WTC11 (cell line): ENCODE measurements around the gene GOLGA8G. TPM values are rescaled to one million over a fixed set of nuclear protein-coding genes. Genes with fewer than 3 reads are reported as not detected.
A peak's percentile ranks its signal among the peaks of the same experiment; 100 is the strongest.
"Not testable (repeated sequence)": the region's sequence is repeated elsewhere in the genome, so short reads cannot be mapped to it uniquely, and the experiment has no call there.

Source experiments
- ATAC-seq: fragments of 200-7000 bp; cut with Tn5 transposase; 2 replicates; pipeline ENCODE4 v1.10.0; 2021; ENCODE audit warnings: mild to moderate bottlenecking, moderate library complexity
- Bru-seq: library from RNA; stranded (reverse); fragments of 400-500 nt; gene quantifications from one replicate; lab custom pipeline; 2021; lab: Mats Ljungman, UMichigan
- CTCF ChIA-PET: fragments of 300-600 bp; sonication (Branson Sonifier 250); formaldehyde crosslinking; loops from one replicate; lab custom pipeline; 2021; ENCODE audit warnings: antibody characterized with exemption; lab: Charles Lee
- POLR2A ChIA-PET: fragments of 350-600 bp; sonication (Branson Sonifier 250); formaldehyde crosslinking; loops from one replicate; lab custom pipeline; 2021; ENCODE audit warnings: antibody characterized with exemption; lab: Charles Lee
- DNase-seq: peaks from one replicate; pipeline ENCODE4 v3.0.0; 2021; ENCODE audit warnings: low spot score
- H3K27ac Mint-ChIP-seq: 2 replicates; pipeline ENCODE4 v1.8.0; 2021; ENCODE audit warnings: mixed read lengths
- H3K27me3 Mint-ChIP-seq: 2 replicates; pipeline ENCODE4 v1.8.0; 2021; ENCODE audit warnings: low read depth, mild to moderate bottlenecking, moderate library complexity, mixed read lengths
- H3K36me3 Mint-ChIP-seq: 2 replicates; pipeline ENCODE4 v1.8.0; 2021; ENCODE audit warnings: mixed read lengths
- H3K4me1 Mint-ChIP-seq: 2 replicates; pipeline ENCODE4 v1.8.0; 2022; ENCODE audit warnings: mixed read lengths
- H3K4me3 Mint-ChIP-seq: 2 replicates; pipeline ENCODE4 v1.8.0; 2021; ENCODE audit warnings: mild to moderate bottlenecking, moderate library complexity, mixed read lengths
- H3K9me3 Mint-ChIP-seq: 2 replicates; pipeline ENCODE4 v1.8.0; 2021; ENCODE audit warnings: mixed read lengths
- long read RNA-seq, 3 experiments: library from RNA in 1 of 3; library from capped mRNA in 1 of 3; library from polyadenylated mRNA in 1 of 3; unstranded in 2 of 3; stranded (forward) in 1 of 3; transcript quantifications; one replicate each; pipeline ENCODE4 v2.0.0, GENCODE V29; 2021
- microRNA-seq: library from miRNA; unstranded; fragments of <30 nt; microRNA quantifications from one replicate; pipeline ENCODE4 v1.2.0, GENCODE V29; 2022; ENCODE audit warnings: borderline number of aligned reads
- total RNA-seq: library from RNA; stranded (reverse); gene quantifications from 3 replicates; pipeline ENCODE4 v1.2.3, GENCODE V29; 2021

Gene GOLGA8G, protein sequence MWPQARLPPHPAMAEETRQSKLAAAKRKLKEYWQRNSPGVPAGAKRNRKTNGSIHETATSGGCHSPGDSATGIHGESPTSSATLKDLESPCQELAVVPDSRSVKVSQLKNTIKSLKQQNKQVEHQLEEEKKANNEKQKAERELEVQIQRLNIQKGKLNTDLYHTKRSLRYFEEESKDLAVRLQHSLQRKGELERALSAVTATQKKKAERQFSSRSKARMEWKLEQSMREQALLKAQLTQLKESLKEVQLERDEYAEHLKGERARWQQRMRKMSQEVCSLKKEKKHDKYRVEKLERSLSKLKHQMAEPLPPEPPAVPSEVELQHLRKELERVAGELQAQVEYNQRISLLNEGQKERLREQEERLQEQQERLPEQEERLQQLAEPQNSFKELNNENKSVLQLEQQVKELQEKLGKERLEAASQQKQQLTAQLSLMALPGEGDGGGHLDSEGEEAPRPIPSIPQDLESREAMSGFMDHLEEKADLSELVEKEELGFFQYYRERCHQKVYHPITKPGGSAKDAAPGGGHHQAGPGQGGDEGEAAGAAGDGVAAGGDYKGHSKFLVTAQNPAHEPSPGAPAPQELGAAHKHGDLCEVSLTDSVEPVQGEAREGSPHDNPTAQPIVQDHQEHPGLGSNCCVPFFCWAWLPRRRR
- total RNA-seq, result not detected in 3 replicates
- Bru-seq, nascent RNA, result not detected
- long read RNA-seq, experiment 1, partial matches to known transcripts, result 0 of 1 reads
- long read RNA-seq, experiment 1, other reads (novel, unspliced or antisense), result 1 of 1 reads
- long read RNA-seq, experiment 2, result 0 reads
- long read RNA-seq, experiment 3, result 0 reads

DNA sequence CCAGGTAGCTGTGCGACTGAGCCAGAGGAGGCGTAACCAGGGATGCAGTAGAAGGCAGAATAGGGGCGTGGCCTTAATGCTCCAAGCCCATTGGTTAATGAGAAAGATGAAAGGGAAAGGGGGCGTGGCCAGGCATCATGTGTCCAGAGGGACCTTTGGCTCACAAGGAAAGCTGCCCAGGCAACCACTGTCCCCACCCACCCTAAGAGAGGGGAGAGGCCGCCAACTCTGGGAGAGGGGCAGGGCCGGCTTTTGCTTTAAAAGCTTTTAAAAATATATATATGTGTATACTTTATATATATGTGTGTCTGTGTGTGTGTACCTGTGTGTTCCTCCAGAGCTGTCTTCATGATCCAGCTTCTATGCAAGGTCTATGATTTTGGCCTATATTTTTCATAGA lies at the start of gene GOLGA8G:
Gene GOLGA8G (minus strand): TSS at position 18 of the 400 bp plus-strand sequence. CDS start 62 bp downstream, outside the sequence.
- H3K4me3 Mint-ChIP-seq, H3K4me1 Mint-ChIP-seq, H3K27ac Mint-ChIP-seq, H3K9me3 Mint-ChIP-seq, POLR2A ChIA-PET, H3K27me3 Mint-ChIP-seq, H3K36me3 Mint-ChIP-seq, CTCF ChIA-PET, DNase-seq, ATAC-seq: not testable (repeated sequence)

DNA sequence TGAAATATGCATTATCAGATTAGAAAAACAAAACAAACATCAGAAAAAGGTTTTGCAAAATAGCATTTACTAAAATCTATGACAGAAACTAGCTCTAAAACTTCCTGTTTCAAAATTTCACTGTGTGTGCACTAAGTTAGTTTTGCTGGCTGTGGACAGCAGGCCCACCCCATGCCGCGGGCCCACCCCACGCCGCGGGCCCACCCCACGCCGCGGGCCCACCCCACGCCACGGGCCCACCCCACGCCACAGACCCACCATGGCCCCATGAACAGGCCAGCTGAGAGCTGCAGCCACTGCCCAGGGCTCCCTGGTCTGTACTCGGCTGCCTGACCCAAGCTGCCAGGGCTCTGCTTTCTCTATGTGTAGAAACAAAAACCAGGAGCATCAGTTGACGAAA lies 40.6 kb upstream of the GOLGA8G start:
- H3K4me1 Mint-ChIP-seq, CTCF ChIA-PET, ATAC-seq, DNase-seq, H3K4me3 Mint-ChIP-seq, POLR2A ChIA-PET, H3K36me3 Mint-ChIP-seq, H3K27ac Mint-ChIP-seq, H3K9me3 Mint-ChIP-seq, H3K27me3 Mint-ChIP-seq: not testable (repeated sequence)

DNA sequence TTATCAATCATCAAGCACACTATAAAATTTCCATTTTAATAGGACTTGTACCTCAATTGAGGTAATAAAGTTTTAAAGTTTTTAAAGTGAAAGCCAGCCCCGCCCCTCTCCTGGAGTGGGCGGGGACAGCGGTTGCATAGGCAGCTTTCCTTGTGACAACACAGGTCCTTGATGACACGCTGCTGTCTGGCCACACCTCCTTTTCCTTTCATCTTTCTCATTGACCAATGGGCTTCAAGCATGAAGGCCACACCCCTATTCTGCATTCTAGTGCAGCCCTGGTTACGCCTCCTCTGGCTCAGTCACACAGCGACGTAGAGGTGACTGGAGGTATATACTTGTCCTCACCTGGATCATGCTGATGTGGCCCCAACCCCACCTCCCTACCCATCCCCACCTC lies 20.5 kb upstream of the GOLGA8G start, which contains the start of gene GOLGA6L25:
Gene GOLGA6L25 (plus strand): TSS at position 301 of the 400 bp plus-strand sequence. CDS start 61 bp downstream, at position 362.
- DNase-seq, H3K9me3 Mint-ChIP-seq, ATAC-seq, H3K4me3 Mint-ChIP-seq, H3K27ac Mint-ChIP-seq, H3K4me1 Mint-ChIP-seq, POLR2A ChIA-PET, H3K36me3 Mint-ChIP-seq, CTCF ChIA-PET, H3K27me3 Mint-ChIP-seq: not testable (repeated sequence)

DNA sequence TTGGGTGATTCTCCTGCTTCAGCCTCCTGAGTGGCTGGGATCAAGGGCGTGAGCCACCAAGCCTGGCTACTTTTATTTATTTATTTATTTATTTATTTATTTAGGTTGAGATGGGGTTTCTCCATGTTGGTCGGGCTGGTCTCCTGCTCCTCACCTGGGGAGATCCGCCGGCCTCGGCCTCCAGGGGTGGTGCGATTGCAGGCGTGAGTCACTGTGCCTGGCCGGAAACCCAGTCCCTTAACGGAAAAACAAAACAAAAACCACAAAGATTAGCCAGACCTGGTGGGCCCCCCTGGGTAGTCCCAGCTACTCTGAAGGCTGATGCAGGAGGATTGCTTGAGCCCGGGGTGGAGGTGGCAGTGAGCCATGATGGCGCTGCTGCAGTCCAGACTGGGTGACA lies 17.6 kb downstream of the GOLGA8G start:
- H3K27ac Mint-ChIP-seq, CTCF ChIA-PET, H3K36me3 Mint-ChIP-seq, H3K9me3 Mint-ChIP-seq, POLR2A ChIA-PET, H3K27me3 Mint-ChIP-seq, ATAC-seq, H3K4me3 Mint-ChIP-seq, DNase-seq, H3K4me1 Mint-ChIP-seq: not testable (repeated sequence)

DNA sequence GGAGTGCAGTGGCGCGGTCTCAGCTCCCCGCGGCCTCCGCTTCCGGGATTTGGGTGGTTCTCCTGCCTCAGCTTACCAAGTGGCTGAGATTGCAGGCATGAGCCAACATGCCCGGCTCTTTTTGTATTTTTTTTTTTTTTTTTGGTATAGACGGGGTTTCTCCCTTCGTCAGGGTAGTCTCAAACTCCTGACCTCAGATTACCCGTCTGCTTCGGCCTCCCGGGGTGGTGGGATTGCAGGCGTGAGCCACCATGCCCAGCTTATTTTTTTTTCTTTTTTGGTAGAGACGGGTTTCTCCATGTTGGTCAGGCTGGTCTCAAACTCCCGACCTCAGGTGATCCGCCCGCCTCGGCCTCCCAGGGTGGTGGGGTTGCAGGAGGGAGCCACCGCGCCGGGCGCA lies 18.6 kb downstream of the GOLGA8G start:
- DNase-seq, H3K36me3 Mint-ChIP-seq, H3K4me3 Mint-ChIP-seq, H3K9me3 Mint-ChIP-seq, CTCF ChIA-PET, ATAC-seq, H3K27me3 Mint-ChIP-seq, POLR2A ChIA-PET, H3K27ac Mint-ChIP-seq, H3K4me1 Mint-ChIP-seq: not testable (repeated sequence)

DNA sequence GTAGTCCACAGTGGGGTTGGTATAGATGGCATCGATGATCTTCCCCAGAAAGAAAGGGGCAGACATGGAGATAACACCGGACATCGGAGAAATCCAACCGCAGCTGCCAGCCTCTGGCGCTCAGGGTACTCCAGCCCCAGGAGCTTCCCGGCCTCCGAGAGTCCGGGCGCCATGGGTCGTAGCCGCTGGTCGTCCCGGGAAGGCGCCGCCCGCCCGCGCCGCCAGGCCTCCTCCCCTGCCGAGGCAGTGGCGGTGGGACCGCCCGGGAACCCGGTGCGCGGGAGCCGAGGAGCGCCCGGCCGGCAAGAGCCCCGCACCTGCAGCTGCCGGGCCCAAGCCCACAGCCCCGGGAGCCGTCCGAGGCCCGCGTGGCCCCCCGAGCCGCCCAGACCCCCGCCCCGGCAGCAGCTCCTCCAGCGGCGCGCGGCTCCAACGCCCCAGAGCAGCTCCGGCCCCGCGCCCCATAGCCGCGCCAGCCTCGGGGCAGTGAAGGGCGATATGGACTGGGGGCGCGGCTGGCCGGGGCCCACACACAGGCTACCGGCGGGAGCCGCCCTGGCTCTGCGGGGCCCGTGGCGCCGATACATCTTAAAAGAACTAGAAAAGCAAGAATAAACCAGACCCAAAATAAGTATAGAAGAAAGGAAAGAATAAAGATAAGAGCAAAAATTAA lies 24.4 kb downstream of the GOLGA8G start:
- CTCF ChIA-PET, H3K9me3 Mint-ChIP-seq, H3K27ac Mint-ChIP-seq, POLR2A ChIA-PET, H3K4me3 Mint-ChIP-seq, H3K27me3 Mint-ChIP-seq, H3K4me1 Mint-ChIP-seq, H3K36me3 Mint-ChIP-seq, DNase-seq: not testable (repeated sequence)
- peak; percentile 92 for ATAC-seq

DNA sequence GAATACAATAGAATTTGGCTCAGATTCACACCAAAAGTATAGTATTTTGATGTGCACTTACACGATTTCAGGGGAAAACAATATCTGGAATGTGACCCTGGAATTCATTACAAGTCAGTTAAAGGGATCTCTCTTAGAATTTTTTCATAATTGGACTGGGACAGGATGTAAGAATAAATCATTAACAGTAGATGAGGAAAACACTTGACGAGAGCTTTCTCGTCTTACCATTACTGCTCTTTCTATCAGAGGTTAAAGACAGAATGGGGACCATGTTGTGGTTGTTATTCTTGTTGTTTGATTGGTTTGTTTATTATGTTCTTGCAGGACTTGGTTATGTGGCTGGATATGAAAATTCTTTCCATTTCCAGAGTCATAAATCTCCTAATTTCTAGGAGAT lies 51.4 kb downstream of the GOLGA8G start:
- H3K27ac Mint-ChIP-seq, H3K27me3 Mint-ChIP-seq, POLR2A ChIA-PET, ATAC-seq, CTCF ChIA-PET, H3K4me1 Mint-ChIP-seq, H3K9me3 Mint-ChIP-seq, DNase-seq, H3K36me3 Mint-ChIP-seq, H3K4me3 Mint-ChIP-seq: not testable (repeated sequence)

Small RNA genes lying within 50 kb of the gene (microRNA-seq; reads per million reads assigned to microRNA genes)
- not detected for gene MIR4509-3

Other genes with a start within 250 kb of the GOLGA8G start
- 81.5 to 94.2 TPM (median 82.0 TPM) in 3 replicates for gene HERC2, start 210.8 kb downstream of the GOLGA8G start, total RNA-seq
- gene GOLGA6L24, start 174.9 kb downstream of the GOLGA8G start, total RNA-seq, result not detected in 3 replicates
- gene GOLGA8F, start 154.3 kb downstream of the GOLGA8G start, total RNA-seq, result not detected in 3 replicates
- not detected in 3 replicates for gene GOLGA6L25, start 20.6 kb upstream of the GOLGA8G start, total RNA-seq
- gene GOLGA8M, start 179.4 kb upstream of the GOLGA8G start, total RNA-seq, result 0.39 TPM in 1 of 3 replicates, not detected in the others